Activated naive CD4-positive, alpha-beta T cell (primary cell): ENCODE results near the gene MS4A6A.
"Not testable (repeated sequence)": the region's sequence is repeated elsewhere in the genome, so short reads cannot be mapped to it uniquely, and the experiment has no call there.

Source experiments
- DNase-seq, 4 experiments: peaks; one replicate each; lab custom pipeline; 2025; lab: John Stamatoyannopoulos, UW

Gene MS4A6A

DNA sequence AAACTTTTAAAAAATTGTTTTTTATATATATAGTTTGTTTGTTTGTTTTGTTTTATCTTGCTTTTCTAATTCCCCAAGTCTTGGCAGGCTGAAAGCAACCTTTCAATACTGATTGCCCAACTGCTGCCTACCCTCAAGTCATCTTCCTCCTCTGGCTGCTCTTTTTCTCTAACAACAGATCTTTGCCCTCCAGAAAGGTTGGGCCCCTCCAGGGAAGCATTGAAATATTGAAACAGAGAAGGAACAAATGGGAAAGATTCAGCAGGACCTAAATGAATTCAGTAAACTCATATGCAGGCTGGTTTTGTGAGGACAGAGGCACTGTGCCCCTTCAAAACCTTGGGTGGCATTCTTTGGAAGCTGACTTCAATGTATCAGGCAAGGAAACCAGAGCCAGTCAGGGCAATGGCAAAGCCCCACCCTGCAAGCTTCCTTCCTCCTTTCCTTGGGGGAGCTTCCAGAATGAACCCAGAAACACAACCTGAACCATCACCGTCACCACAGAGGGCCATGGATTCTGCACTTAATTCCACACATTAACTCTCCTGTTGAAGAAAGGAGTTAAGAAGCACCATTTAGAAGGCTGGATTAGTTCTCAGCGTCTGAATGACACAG lies 815 bp upstream of the MS4A6A start:
- no peak for DNase-seq

DNA sequence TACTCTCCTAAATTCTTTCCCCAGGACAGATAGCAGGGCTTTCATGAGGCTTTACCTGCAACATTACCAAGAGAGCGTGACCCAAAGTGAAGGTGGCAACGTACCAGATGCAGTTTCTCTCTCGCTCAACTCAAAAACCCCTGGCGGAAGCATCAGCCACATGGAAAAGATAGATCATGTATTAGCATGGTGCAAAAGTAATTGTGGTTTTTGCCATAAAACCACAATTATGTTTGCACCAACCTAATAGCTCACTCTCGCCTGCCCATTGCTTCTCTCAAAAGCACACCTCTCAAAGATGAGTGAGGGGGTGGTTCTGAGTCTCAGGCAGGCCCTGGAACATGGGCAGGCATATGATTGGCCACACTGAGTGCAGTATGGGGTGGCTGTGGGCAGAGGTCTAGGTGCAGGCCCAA lies 7.0 kb downstream of the MS4A6A start:
- DNase-seq, result no peak

DNA sequence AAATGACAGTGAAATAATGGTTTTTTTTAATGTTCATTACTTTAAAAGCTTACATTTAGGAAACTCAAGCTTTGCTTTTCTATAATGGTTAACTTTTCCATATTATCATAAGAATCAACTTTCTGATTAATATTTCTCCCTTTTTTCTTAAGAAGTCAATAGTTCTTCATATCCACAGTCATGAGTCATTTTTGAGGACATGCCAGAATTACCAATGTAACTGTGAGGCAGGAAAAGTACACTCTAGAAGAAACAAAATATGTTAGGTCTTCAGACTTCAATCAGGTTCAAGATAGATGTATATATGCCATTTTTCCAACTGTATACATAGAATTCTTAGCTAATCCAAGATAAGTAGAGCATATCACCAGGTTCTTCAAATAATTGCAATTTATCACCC lies 10.9 kb downstream of the MS4A6A start:
- DNase-seq, result no peak

DNA sequence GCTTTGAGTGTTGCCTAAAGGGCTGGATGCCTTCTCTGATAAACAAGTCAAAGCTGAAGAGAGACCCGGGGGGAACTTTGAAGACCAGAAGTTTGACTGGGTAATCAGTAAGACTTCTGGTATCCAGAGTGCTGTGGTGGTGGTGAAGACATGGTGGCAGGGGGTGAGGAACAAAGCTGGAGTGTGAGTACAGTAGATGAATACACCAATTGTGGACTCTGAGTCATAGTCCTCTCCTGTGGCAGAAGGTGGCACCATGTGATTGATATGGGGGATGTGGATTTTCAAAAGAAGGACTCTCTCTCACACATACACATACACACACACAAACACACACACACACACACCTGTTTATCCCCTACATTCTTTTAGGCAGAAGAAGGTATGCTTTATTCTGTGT lies 12.3 kb downstream of the MS4A6A start:
- DNase-seq, result no peak

DNA sequence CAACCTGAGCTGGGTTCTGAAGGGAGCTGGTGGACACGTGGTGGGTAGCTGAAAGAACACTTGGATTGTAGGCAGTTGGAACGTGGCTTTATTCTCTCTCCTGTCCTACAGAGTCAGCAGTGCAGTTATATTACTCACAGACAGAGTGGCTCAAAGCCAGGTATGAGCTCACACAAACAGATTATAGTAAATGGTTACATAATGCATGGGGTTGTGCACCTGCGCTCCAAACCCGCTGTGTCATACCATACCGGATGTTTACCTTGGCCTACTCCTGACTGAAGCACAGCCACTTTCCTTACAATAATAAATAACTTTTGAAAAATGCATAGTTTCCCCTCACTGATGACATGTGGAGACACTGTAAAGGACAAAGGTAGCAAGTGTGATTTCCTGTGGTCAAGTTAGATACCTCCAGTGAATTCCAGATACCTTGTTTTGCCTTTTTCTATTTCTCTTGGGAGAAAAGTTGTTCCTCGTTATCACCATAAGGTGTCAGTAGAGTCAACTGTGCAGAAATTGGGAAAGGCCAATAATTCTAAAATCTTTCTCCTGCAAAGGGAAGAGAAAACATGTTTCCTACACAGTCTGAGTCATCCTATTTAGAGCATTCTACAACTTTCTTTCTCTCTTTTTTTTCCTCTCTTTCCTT lies 13.5 kb downstream of the MS4A6A start:
- no peak for DNase-seq

DNA sequence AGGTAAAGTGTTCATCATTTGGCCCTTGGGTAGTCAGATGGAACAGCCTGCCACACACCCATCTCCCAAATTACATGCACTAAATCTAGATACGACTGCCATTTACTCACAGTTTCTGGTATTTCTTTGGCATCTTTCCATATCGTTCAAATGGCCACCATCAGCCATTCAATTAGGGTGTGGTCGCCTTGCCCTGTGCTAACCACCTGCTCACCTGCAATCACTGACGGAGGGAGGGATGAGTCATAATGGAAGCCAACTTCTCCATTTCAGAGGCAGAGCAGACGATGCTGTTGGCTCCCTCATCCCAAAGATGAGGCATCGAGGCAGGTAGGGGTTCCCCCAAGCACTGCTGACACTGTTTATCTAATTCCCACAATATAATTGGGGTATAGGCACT lies 14.6 kb downstream of the MS4A6A start:
- DNase-seq, result no peak

DNA sequence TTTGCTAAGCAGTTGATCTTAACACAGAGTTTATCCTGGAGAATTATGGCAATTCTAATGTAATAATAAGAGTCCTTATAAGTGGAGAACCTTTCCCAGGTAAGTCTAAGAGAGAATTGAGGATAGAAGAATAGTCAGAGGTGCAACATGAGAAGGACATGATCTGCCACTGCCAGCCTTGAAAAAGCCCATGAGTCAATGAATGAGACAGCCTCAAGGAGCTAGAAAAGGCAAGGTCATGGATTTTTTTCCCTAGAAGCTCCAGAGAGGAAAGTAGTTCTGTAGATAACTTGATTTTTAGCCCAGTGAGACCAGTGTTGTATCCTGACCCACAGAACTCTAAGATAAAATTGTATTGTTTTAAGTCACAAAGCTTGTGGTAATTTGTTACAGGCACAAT lies 16.9 kb downstream of the MS4A6A start:
- DNase-seq, result no peak

DNA sequence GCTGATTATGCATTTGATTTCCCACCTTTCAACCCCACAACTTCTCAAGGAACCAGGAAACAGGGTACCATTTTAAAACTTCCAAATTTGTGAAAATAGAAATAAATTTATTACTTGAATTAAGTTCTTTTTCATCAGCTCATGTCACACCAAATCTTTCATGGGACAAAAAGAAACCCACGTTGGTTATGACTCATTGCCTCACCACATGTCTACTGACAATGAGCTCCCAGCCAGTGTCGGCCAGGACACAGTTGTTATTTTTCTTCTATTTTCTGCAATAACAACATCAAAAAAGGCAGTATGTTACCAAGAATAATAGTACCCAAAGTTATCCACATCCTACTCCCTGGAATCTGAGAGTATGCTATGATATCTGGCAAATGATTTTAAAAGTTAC lies 17.3 kb downstream of the MS4A6A start:
- no peak for DNase-seq

DNA sequence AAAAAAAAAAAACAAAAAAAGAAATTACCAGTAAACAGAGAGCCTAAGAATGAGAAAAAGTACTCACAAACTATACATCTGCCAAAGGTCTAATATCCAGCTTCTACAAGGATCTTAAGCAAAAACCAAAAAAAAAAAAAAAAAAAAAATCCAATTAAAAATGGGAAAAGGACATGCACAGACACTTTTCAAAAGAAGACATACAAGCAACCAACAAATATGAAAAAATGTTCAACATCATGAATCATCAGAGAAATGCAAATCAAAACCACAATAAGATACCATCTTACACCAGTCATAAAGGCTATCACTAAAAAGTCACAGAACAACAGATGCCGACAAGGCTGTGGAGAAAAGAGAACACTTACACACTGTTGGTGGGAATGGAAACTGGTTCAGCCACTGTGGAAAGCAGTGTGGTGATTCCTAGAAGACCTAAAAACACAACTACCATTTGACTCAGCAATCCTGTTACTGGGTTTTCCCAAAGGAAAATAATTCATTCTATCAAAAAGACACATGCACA lies 18.3 kb downstream of the MS4A6A start:
- DNase-seq, result no peak

DNA sequence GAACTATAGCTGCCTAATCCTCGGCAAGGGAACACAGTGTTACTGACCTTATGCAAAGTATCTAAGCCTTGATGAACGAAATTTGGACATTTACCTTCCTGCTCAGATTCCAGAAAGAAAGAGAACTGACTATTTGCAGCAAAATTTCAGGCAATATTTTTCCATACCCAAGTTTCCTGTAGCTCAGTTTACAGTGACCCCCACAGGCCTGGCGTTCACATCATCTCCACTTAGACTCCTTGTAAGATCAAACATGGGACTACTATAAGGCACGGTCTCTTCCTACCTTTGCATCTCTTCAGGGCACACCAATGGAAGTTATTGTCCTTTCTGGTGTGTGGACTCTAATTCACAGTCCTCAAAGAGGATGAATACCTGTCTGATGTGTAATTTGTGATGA lies 21.1 kb downstream of the MS4A6A start:
- no peak for DNase-seq

DNA sequence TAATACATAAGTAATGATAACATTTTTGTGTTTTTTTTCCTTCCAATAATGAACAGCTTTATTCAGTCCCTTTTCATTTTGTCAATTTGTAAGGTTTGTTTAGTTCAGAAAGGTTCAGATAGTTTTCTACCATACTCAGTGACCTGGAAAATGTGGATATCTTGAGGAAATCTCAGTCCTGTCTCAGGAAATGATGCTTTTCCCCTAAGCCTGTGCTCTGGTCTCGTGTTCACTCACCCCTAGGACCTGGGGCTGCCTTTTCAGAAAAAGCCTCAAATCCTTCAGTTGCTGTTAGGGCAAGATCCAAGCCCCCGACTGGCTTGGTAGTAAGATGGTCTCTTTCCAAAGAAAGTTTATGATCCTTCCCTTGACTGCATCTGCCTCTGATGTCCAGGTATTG lies 21.8 kb downstream of the MS4A6A start:
- DNase-seq, result no peak

DNA sequence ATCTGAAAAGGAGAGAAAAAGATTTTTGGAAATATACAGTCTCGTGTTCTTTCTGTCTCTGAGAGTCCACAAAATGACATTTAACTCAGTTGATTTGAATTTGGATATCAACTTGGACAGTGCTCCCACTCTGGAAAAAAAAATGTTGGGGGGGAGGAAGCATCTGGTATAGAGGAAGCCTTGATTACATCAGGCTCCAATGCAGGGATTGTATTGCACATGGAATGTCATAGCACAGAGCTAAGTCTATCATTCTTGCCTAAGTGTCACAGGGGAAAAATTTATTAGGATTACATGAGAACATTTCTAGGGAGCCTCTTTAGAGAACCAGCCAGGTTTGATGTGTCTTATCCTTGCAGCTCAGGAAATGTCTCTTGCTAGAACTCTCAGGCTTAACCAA lies 23.0 kb downstream of the MS4A6A start:
- DNase-seq, result no peak

DNA sequence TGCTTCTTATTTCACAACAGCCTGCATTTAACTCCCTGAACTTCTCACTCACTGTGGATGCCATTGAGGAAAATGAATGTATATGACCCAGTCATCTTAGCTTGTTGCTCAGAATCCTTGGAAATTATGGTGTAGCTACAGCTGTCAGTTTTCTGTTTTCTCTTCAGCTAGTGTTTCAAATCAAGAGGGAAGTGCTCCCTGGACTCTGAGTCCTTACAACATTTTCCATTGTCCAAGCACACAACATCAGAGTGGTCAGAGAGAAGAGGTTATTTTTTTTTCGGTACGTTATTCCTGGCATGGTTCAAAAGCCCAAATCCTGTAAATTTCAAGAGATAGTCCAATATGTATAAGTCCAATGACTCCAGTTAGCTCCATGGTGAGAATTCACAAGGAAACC lies 23.6 kb downstream of the MS4A6A start:
- DNase-seq, result no peak

DNA sequence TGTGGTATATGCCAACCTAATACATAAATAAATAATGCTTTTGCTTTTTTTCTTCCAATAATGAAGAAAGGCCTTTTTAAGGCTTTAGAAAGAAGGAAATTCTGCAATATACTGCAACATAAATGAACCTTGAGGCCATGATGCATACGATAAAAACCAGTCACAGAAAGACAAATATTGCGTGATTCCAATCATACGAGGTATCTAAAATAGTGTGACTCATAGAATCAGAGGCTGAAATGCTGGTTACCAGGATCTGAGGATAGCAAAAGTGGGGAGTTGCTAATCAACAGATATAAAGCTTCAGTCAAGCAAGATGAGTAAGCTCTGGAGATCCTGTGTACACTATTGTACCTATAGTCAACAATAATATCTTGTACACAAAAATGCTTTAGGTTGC lies 24.2 kb downstream of the MS4A6A start:
- DNase-seq, result no peak

DNA sequence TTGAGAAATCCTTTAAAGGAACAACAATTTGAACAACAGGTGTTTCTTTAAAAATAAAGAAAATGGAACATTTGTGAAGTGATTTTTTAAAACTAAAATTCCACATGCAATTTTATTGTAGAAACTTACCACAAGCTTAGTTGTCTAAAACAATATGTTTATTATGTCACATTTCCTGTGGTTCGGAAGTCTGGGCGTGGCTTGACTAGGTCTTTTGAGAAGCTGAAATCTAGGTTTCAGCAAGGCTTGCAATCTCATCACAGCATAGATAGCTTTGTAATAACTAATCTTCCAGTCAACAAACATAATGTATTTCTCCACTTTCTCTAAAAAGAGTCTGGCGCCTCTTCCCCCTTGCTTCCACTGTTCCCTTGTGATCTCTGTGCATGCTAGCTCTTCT lies 27.0 kb downstream of the MS4A6A start:
- DNase-seq, result no peak

DNA sequence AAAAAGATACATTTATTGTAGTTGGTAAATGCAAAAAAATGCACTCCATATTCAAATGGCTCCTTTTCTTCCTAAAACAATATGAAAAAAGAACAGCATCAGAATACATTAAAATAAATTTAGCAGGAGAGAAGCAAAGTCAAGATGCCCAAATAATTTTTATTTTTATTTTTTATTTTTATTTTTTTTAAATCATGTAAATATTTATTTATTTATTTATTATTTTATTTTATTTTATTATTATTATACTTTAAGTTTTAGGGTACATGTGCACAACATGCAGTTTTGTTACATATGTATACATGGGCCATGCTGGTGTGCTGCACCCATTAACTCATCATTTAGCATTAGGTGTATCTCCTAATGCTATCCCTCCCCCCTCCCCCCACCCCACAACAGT lies 30.2 kb downstream of the MS4A6A start:
- DNase-seq, result not testable (repeated sequence)

DNA sequence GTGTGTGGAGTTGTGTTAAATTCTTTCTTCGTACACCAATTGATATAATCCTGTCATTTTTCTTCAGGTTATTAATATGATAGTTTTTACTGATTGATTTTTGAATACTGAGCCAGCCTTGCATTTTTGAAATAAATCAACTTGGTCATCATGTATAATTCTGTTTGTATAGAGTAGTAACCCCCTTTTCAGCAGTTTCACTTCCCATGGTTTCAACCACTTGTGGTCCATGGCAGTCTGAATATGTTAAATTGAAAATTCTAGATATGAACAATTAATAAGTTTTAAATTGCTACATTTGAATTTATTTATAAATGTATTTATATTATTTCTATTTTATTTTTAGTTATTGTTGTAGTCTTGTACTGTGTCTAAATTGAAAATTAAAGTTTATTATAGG lies 32.6 kb downstream of the MS4A6A start:
- no peak for DNase-seq

DNA sequence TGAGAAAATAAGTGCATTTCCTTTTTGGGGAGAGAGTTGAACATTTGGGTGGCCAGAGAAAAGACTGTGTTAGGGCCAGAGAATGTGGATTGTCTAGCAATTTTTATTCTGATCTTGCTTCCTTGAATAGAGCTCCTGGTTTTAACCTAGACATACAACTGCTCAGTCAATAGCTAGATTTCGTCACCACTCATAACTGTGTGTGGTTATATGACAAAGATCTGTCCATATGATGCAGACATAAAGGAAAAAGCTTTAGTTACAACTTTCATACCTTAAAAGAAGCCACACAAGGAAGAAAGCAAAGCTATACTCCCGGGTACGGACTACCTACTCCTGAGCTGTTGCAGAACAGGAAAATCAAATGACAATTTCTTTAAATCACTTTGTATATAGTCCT lies 37.2 kb downstream of the MS4A6A start:
- DNase-seq, result no peak

DNA sequence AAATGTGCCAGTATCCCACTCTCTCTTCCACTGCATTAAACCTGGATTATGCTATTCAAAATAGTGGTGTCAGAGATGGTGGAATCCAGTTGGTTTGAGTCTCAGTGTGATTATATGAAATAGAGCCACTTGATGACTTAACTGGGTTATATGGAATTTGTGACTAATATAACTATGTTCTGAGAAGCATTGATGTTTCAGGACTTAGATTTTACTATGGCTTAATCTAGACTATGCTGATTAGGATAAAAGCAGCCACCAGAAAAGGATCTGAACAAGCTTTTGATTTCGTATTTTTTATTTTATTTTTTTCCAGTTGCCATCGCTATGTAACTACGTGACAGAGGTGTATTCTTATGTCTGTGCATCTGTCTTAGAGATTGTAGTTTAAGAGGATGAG lies 39.1 kb downstream of the MS4A6A start:
- no peak for DNase-seq

DNA sequence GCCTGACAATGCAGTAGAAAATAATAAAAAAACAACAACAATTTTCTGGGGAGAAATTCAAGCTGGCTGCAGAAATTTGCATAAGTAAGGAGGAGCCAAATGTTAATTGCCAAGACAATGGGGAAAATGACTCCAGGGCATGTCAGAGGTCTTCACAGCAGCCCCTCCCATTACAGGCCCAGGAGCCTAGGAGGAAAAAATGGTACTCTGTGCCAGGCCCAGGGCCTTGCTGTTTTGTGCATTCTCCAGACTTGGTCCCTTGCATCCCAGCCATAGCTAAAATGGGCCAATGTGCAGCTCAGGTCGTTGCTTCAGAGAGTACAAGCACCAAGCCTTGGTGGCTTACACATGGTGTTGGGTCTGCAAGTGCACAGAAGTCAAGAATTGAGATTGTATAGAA lies 49.0 kb downstream of the MS4A6A start:
- DNase-seq, result no peak

DNA sequence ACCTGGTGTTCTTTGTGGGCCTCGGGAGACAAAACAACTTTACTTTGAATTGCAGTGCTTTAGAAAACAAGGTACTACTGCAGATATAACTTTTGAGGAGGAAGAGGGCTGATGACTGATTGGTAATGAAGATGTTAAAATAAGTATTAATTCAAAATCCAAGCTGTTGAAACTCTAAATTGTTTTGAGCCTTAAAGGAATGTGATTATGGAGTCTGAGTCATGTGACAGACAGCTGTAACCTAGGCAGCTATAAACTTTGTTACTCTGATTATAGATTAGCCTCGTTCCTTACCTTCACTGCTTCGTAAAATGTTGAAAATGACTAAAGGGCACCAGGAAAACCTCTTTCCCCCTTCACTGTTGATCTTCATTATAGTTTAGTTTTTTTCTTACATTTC lies 51.0 kb downstream of the MS4A6A start:
- no peak for DNase-seq

DNA sequence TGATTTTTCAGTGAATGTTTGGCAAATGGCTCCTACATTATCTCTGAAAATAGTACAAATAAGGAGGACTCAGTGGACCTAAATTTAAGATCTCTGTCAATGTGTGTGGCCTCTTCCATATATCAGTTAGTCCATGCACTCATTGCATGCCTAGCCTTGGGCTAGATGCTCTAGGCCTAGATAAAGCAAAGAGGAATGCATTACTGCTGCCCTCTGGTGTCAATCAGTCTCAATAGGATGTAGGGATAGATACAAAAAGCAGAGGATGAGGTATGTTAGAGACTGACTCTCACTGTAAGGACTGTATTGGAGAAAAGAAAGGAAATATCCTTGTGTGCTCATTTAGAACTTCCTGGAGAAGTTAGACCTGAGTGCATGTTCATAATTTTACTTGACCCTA lies 52.4 kb downstream of the MS4A6A start:
- no peak for DNase-seq

DNA sequence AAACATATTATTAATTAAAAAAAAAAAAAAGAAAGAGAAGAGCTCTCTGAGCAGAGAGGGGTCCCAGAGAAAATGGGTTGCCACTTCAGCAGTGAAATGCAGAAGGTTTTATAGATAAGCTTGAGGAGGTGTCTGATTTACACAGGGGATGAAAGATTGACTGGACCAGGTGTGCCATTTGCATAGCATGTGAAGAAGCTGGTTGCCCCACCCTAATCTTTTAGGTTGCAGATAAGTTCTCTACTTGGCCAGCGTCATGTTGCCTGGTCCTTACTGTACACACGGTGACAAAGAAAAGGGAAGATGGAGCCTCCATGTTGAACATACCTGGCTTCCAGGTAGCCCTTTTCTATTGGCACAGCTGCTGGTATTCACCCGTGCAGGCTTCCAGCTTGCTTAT lies 53.0 kb downstream of the MS4A6A start:
- no peak for DNase-seq

DNA sequence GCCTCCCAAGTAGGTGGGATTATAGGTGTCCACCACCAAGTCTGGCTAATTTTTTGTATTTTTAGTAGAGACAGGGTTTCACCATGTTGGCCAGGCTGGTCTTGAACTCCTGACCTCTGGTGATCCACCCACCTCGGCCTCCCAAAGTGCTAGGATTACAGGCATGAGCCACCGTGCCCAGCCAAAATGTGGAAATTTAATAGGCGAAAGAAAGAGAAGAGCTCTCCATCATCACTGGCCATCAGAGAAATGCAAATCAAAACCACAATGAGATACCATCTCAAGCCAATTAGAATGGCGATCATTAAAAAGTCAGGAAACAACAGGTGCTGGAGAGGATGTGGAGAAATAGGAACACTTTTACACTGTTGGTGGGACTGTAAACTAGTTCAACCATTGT lies 54.0 kb downstream of the MS4A6A start:
- DNase-seq, result not testable (repeated sequence)
